ENCODE results near the gene A1BG.

The A1BG gene

GRCh38 chr19:58346961-58347929 lies 6.0 kb downstream of the A1BG start:
- TF ChIP-seq CTCF (conservative IDR thresholded peaks at IDR 0.05) = no peak
- H3K27ac ChIP-seq = peak overlapping the region; percentile 47; the same call in 1 of the 2 replicates

DNA sequence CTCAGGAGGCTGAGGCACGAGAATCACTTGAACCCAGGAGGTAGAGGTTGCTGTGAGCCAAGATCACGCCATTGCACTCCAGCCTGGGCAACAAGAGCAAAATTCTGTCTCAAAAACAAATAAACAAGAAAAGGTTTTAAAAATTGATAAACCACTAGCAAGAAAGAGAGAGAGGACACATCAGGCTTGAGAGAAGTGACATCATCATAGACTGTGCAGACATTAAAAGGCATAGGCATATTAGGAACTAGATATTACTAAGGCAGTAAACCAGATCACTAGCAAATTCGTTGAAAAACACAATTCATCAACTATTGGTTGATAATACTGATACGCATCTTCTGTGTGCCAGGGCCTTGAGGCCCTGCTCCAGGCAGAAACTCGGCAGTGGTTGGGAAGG lies 7.7 kb downstream of the A1BG start:
- TF ChIP-seq CTCF (conservative IDR thresholded peaks at IDR 0.05) = no peak
- H3K27ac ChIP-seq = no peak overlapping the region

GRCh38 chr19:58338825-58339558 lies 14.3 kb downstream of the A1BG start:
- peak; percentile 19; the same call in 1 of the 2 replicates for TF ChIP-seq CTCF (conservative IDR thresholded peaks at IDR 0.05)
- no peak overlapping the region for H3K27ac ChIP-seq

DNA sequence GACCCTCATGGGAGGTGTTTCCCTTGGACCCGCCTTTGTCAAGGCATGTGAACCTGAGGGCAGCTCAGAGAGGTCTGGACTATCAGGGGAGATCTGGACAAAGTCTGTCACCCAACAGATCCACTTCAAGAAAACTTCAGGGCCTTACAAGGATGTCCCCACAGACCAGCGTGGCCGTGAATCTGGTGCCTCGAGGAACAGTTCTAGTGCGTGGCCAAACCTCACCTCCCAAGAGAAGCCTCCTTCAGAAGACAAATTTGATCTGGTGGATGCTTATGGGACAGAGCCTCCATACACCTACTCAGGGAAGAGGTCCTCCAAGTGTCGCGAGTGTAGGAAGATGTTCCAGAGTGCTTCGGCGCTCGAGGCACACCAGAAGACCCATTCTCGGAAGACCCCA lies 15.0 kb downstream of the A1BG start:
- TF ChIP-seq CTCF (conservative IDR thresholded peaks at IDR 0.05) = no peak
- no peak overlapping the region for H3K27ac ChIP-seq

- no peak for TF ChIP-seq CTCF (conservative IDR thresholded peaks at IDR 0.05)
- no peak overlapping the region for H3K27ac ChIP-seq
Observed at GRCh38 chr19:58336820-58337219, 16.5 kb downstream of the A1BG start.

GRCh38 chr19:58336216-58336615 lies 17.1 kb downstream of the A1BG start:
- no peak overlapping the region for H3K27ac ChIP-seq
- no peak for TF ChIP-seq CTCF (conservative IDR thresholded peaks at IDR 0.05)

DNA sequence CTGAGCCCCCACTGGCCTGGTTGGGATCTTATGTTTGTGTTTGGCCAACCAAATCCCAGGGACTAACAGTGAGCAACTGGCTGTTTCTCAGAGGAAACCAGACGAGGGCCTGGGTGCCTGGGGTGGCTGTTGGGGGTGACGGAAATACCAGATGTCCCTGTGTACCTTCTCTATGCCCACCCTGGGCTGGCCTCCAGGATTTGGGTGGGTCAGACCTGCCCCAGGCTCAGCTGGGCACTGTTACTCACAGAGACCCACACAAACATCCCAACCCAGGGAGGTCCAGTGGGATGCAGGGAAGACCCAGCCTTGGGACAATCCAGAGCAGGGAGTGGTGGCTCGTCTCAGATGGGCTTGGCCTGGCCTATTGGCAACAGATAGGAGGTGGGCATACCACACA lies 17.7 kb downstream of the A1BG start:
- no peak for TF ChIP-seq CTCF (conservative IDR thresholded peaks at IDR 0.05)
- H3K27ac ChIP-seq = no peak overlapping the region
